Measurements from ENCODE around the gene ADGRF1.

ADGRF1 gene

DNA sequence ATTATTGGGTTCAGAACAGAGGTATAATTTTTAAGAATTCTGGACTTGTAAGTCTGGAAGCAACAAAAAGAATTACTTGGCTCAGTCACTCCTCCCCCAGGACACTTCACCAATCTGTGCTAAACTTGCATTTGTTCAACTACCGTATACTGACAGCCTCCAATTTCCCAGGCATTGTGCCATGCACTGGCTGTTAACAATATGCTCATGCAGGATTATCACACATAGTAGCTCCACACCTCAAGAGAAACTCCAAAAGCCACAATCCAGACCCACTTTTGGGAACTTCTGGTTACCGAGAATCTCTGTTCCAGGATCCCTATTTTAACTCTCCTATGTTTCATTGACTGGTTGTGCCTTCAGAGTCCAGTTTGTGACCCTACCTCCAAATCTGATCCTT lies 7.7 kb downstream of the ADGRF1 start:
- no peak overlapping the region for H2AFZ ChIP-seq
- H3K27me3 ChIP-seq (ENCODE audit: control insufficient read depth, insufficient read depth, low read length): no peaks in the 10 kb centered on the region
- no peak overlapping the region for H3K27ac ChIP-seq
- no peak overlapping the region for H3K4me3 ChIP-seq (ENCODE audit: low read depth, low read length)
- no peaks in the 10 kb centered on the region for H3K79me2 ChIP-seq
- H3K4me1 ChIP-seq: no peaks in the 10 kb centered on the region
- no peak overlapping the region for H3K4me2 ChIP-seq (ENCODE audit: low read length)
- no peak overlapping the region for H3K9ac ChIP-seq
- TF ChIP-seq, protein P1, sequence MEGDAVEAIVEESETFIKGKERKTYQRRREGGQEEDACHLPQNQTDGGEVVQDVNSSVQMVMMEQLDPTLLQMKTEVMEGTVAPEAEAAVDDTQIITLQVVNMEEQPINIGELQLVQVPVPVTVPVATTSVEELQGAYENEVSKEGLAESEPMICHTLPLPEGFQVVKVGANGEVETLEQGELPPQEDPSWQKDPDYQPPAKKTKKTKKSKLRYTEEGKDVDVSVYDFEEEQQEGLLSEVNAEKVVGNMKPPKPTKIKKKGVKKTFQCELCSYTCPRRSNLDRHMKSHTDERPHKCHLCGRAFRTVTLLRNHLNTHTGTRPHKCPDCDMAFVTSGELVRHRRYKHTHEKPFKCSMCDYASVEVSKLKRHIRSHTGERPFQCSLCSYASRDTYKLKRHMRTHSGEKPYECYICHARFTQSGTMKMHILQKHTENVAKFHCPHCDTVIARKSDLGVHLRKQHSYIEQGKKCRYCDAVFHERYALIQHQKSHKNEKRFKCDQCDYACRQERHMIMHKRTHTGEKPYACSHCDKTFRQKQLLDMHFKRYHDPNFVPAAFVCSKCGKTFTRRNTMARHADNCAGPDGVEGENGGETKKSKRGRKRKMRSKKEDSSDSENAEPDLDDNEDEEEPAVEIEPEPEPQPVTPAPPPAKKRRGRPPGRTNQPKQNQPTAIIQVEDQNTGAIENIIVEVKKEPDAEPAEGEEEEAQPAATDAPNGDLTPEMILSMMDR (IDR thresholded peaks at IDR 0.05): no peak
- no peaks in the 10 kb centered on the region for H3K36me3 ChIP-seq (ENCODE audit: control insufficient read depth, insufficient read depth, low read length)
- no peaks in the 10 kb centered on the region for H3K9me3 ChIP-seq (ENCODE audit: control insufficient read depth, low read length)

DNA sequence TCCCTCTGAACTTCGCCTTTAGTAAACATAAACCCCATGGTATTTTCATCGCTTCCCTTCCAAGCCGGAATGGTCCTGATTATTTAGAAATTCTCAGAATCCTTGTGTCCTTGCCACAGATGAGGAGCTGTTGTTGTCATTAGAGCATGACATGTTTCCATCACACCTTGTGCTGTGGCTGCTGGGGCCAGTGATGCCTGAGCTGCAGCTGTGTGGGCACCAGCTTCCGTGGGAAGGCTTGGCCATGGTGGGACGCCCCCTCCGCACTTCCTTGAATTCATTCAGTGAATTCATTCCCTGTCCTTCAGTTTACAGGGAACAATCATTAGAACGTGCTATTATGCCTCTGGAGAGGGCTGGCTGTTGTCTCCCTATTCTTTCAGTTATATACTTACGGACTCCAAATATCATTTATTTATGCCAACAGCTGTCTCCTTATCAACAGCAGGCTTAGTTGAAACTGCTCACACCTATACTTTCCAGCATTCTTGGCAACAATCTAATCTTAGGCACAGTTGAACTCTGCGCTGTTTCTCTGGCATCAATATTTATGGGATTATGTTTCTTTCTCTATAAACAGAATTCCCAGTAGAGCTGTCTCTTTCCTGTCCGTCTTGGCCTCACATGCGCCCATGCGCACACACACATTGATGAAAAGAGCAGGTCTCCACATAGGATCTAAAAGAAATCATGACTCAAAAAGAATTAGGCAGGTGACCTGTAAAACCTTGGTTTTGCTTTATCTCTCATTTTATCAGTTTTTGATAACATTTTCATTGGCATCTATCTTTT lies 9.0 kb downstream of the ADGRF1 start:
- TF ChIP-seq, protein P1 (IDR thresholded peaks at IDR 0.05): no peak
- Histone ChIP-seq H3K4me1 (no peaks in the 10 kb centered on the region), H3K4me2 (ENCODE audit: low read length) (no peak overlapping the region), H3K27me3 (ENCODE audit: control insufficient read depth, insufficient read depth, low read length) (no peaks in the 10 kb centered on the region), H3K27ac (peak overlapping the region; percentile 5), H3K9ac (no peak overlapping the region), H3K36me3 (ENCODE audit: control insufficient read depth, insufficient read depth, low read length) (no peaks in the 10 kb centered on the region), H3K79me2 (no peaks in the 10 kb centered on the region), H3K9me3 (ENCODE audit: control insufficient read depth, low read length) (no peaks in the 10 kb centered on the region), H2AFZ (no peak overlapping the region), H3K4me3 (ENCODE audit: low read depth, low read length) (no peak overlapping the region)

DNA sequence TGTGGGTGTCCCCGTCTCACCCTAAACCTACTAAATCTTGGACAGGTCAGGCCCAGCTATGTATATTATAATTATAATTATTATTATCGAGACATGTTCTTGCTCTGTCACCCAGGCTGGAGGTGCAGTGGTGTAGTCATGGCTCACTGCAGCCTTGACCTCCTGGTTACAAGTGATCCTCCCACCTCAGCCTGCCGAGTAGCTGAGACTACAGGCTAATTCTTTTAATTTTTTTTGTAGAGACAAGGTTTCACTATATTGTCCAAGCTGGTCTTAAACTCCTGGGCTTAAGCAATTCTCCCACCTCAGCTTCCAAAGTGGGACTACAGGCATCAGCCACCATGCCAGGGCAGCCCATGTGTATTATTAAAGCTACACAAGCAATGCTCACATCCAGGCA lies 10.5 kb downstream of the ADGRF1 start:
- H3K27me3 ChIP-seq (ENCODE audit: control insufficient read depth, insufficient read depth, low read length): no peaks in the 10 kb centered on the region
- no peak overlapping the region for H3K27ac ChIP-seq
- H3K79me2 ChIP-seq: no peaks in the 10 kb centered on the region
- H2AFZ ChIP-seq: no peak overlapping the region
- H3K4me1 ChIP-seq: no peaks in the 10 kb centered on the region
- no peak overlapping the region for H3K4me3 ChIP-seq (ENCODE audit: low read depth, low read length)
- no peak overlapping the region for H3K4me2 ChIP-seq (ENCODE audit: low read length)
- TF ChIP-seq, protein P1 (IDR thresholded peaks at IDR 0.05): no peak
- H3K36me3 ChIP-seq (ENCODE audit: control insufficient read depth, insufficient read depth, low read length): no peaks in the 10 kb centered on the region
- no peaks in the 10 kb centered on the region for H3K9me3 ChIP-seq (ENCODE audit: control insufficient read depth, low read length)
- H3K9ac ChIP-seq: no peak overlapping the region

DNA sequence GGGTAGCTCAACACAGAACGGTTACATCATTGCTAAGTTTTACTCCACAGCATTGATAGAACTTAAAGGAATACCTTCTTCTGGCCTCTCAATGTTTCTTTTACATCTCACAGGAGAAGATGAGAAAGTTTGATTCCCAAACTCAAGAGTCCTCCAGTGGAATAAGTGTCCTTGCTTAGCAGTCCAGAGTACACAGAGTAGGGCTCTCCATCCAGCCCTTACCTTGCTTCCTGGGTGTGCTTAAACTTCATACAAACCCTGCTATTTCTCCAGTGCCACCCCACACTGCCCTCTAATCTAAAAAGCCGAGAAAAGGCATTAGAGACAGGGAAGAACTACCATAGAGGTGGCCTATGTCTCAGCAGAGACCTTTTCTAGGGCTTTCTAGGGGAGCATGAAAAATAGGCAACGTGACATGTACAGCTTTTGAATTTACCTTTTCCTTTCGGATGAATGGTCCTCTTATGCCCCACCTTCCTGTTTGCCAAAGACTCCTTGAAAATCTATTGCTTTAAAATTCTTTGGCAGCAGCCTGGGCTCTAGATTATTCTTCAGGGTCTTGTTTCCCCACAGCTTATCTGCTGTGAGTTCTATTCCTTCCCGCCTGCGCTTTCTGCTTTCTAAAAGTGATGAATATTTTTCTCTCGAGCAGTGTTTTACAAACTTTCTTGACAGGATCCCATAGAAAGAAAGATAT lies 12.1 kb downstream of the ADGRF1 start:
- TF ChIP-seq, protein P1 (IDR thresholded peaks at IDR 0.05): no peak
- no peak overlapping the region for H3K9ac ChIP-seq
- no peak overlapping the region for H3K27ac ChIP-seq
- H3K4me2 ChIP-seq (ENCODE audit: low read length): no peak overlapping the region
- H2AFZ ChIP-seq: no peak overlapping the region
- H3K9me3 ChIP-seq (ENCODE audit: control insufficient read depth, low read length): no peaks in the 10 kb centered on the region
- H3K36me3 ChIP-seq (ENCODE audit: control insufficient read depth, insufficient read depth, low read length): no peaks in the 10 kb centered on the region
- H3K4me1 ChIP-seq: no peaks in the 10 kb centered on the region
- no peaks in the 10 kb centered on the region for H3K27me3 ChIP-seq (ENCODE audit: control insufficient read depth, insufficient read depth, low read length)
- H3K4me3 ChIP-seq (ENCODE audit: low read depth, low read length): no peak overlapping the region
- no peaks in the 10 kb centered on the region for H3K79me2 ChIP-seq

All from parathyroid adenoma (tissue), 2 donors.